Fibroblast of mammary gland (primary cell): Measurements from ENCODE around the gene CCNQ.

ENCODE experiments used
- DNase-seq: peaks from one replicate; pipeline ENCODE4 v3.0.0-alpha.2; 2010; ENCODE audit warnings: low read depth
- H3K4me3 ChIP-seq: 2 replicates; pipeline ENCODE4 v1.5.1; 2011; ENCODE audit warnings: low read depth, mild to moderate bottlenecking, low read length, moderate library complexity; ENCODE audit not compliant: control insufficient read depth
- TF ChIP-seq, protein P1 (sequence below): conservative IDR thresholded peaks from 2 replicates; pipeline ENCODE4 v1.5.1; 2011; ENCODE audit warnings: low read depth, low read length, inconsistent platforms; ENCODE audit not compliant: control insufficient read depth, insufficient read depth

Gene CCNQ

GRCh38 chrX:153644356-153645125 is 45.6 kb upstream of the CCNQ start:
- TF ChIP-seq, protein P1, sequence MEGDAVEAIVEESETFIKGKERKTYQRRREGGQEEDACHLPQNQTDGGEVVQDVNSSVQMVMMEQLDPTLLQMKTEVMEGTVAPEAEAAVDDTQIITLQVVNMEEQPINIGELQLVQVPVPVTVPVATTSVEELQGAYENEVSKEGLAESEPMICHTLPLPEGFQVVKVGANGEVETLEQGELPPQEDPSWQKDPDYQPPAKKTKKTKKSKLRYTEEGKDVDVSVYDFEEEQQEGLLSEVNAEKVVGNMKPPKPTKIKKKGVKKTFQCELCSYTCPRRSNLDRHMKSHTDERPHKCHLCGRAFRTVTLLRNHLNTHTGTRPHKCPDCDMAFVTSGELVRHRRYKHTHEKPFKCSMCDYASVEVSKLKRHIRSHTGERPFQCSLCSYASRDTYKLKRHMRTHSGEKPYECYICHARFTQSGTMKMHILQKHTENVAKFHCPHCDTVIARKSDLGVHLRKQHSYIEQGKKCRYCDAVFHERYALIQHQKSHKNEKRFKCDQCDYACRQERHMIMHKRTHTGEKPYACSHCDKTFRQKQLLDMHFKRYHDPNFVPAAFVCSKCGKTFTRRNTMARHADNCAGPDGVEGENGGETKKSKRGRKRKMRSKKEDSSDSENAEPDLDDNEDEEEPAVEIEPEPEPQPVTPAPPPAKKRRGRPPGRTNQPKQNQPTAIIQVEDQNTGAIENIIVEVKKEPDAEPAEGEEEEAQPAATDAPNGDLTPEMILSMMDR, result no peak
- H3K4me3 ChIP-seq, result no peak overlapping the region
- no peak for DNase-seq

GRCh38 chrX:153643431-153644351 is 44.8 kb upstream of the CCNQ start:
- no peak for DNase-seq
- TF ChIP-seq, protein P1, result no peak
- H3K4me3 ChIP-seq, result no peak overlapping the region

GRCh38 chrX:153642655-153643430 is 43.9 kb upstream of the CCNQ start:
- DNase-seq, result no peak
- TF ChIP-seq, protein P1, result no peak
- H3K4me3 ChIP-seq, result no peak overlapping the region

DNA sequence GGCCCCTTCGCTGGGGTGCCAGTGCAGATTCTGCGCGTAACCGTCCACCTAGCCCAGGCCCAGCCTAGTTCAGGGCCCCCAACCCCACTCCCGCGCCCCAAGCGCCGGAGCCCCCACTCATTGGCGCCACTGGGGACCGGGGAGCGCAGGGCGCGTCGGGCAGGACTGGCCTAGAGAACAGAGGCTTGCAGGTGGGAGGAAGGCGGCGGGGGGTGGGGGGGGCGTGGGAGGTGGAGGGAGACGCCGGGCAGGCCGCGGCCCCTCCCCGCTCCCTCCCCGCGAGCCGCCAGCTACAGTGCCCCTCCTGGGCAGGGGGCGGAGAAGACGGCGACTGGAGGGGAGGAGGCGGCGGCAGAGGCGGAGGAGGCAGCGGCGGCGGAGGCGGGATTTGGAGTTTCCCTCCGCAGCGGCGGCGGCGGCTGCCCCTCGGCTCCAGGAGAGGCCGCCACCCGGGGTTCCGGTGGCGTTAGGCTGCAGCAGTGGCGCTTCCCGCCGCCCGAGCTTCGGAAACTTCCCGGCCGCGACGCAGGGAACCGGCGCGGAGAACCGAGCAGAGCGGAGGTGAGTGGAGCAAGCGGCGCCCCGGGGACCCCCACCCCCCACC is 43.2 kb upstream of the CCNQ start:
- no peak overlapping the region for H3K4me3 ChIP-seq
- no peak for DNase-seq
- TF ChIP-seq, protein P1, result no peak

DNA sequence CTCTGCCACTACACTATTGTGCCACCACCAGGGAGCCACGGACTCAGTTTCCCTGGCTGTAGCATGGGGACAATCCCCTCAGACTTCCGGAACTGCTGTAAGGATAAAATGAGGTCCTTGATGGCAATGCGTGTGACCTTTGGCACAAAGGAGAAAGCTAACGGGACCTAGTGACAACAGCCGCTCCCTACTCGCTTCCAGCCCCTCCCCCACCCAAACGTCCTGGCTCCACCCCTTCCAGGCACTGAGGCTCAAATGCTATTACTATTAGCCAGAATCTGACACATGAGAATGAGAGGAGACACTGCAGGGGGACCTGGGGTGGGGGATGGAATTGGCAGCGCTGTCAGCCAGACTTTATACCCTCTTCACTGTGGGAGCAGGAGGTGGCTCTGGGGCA is 42.7 kb upstream of the CCNQ start:
- TF ChIP-seq, protein P1, result no peak
- no peak for DNase-seq
- H3K4me3 ChIP-seq, result no peak overlapping the region
